ENCODE data around the gene CDKN2D.

The CDKN2D gene

GRCh38 chr19:10568826-10569651 is at the start of gene CDKN2D:
CDKN2D (minus strand) TSS chr19:10568979; CDS start chr19:10568653, 326 bp downstream.
- peak; percentile 98 for DNase-seq (ENCODE audit: low spot score)

- no peak for DNase-seq (ENCODE audit: low spot score)
Observed at GRCh38 chr19:10617409-10618121, 48.8 kb upstream of the CDKN2D start.

- no peak for DNase-seq (ENCODE audit: low spot score)
Observed at GRCh38 chr19:10615429-10616023, 46.7 kb upstream of the CDKN2D start.

- DNase-seq (ENCODE audit: low spot score), result no peak
Observed at GRCh38 chr19:10612499-10613119, 43.8 kb upstream of the CDKN2D start.

- no peak for DNase-seq (ENCODE audit: low spot score)
Observed at GRCh38 chr19:10611907-10612306, 43.1 kb upstream of the CDKN2D start.

DNA sequence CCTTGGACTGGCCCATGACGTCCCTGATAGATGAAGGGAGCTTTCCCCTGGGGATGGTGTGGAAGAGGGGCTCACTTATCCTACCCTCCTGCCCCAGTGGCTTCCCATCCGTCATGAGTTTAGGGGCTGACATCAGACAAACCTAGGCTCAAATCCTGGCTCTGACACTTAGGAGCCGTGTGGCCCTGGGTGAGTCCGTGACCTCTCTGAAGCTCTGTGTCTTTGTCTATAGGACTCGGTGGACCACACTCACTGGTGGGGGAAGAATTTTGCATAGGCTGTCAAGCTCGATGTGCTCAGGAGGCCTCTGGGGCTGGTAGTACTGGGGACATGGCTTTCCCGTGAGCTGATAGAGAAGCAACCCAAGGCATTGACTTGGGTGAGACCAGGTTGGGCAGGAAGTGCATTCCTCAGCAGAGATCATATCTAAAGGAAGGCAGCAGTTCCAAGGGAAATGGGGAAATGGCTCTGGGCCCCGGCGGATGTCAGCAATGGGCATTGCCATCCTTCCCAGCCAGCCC is 35.7 kb upstream of the CDKN2D start:
- DNase-seq (ENCODE audit: low spot score), result peak; percentile 37

- DNase-seq (ENCODE audit: low spot score), result no peak
Observed at GRCh38 chr19:10603873-10604459, 35.2 kb upstream of the CDKN2D start.

DNA sequence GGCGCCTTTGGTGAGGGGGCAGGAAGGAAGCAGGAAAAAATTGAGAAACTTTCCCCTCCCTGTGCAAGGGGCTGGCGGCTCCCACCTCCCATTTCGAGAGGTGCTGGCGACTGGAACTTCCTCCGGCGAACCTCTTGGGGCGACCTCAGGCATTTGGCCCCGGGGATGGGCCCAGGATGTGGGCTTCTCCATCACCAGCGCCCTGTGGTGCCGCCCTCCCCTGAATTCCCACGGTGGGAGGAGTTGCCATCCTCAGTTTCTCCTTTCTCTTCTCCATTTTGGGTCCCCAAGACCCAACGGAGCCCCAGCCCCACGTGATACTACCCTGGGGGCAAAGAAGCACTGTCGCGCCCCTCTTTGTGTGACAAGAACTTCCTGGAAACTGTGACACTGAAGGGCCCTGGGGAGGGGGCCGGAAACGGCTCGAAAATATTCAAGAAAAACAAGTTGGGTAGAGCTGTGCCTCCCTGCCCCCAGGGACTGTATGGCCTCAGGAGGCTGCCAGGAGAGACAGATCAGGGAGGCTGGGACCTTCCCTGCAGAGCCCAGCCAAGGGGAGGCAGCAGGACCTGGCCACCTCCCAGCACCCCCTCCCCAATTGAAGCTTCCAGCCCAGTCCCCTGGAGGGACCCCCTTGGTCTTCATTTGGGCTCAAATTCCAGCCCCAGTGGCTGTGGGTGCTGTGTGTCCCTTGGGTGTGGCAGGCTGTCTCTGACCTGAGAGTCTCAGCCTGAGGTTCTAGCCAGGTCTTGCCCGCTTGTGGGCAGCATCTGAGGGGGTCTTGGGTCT is 34.5 kb upstream of the CDKN2D start:
- DNase-seq (ENCODE audit: low spot score), result peak; percentile 40

- peak; percentile 30 for DNase-seq (ENCODE audit: low spot score)
Observed at GRCh38 chr19:10602330-10603083, 33.7 kb upstream of the CDKN2D start.

DNA sequence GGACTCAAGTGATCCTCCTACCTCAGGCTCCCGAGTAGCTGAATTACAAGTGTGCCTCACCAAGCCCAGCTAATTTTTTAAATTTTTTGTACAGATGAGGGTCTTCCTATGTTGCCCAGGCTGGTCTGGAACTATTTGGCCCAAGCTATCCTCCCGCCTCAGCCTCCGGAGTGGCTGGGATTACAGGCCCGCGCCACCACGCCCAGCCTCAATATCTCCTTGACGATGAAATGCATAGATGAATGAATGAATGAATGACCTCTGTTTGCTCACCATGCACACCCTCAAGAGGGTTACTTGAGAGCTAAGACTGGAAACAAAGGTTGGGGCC is 33.2 kb upstream of the CDKN2D start:
- DNase-seq (ENCODE audit: low spot score), result peak; percentile 65

DNA sequence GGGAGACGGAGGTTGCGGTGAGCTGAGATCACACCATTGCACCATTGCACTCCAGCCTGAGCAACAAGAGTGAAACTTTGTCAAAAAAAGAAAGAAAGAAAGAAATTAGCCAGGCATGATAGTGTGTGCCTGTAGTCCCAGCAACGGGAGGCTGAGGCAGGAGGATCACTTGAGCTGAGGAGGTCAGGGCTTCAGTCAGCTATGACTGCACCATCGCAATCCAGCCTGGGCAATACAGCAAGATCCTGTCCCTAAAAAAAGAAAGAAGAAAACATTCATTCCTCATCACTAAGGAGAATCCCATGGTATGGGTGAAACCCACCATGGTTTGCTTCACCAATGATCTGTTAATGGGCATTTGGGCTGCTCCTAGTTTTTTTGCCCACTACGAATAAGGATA is 31.4 kb upstream of the CDKN2D start:
- DNase-seq (ENCODE audit: low spot score), result no peak

DNA sequence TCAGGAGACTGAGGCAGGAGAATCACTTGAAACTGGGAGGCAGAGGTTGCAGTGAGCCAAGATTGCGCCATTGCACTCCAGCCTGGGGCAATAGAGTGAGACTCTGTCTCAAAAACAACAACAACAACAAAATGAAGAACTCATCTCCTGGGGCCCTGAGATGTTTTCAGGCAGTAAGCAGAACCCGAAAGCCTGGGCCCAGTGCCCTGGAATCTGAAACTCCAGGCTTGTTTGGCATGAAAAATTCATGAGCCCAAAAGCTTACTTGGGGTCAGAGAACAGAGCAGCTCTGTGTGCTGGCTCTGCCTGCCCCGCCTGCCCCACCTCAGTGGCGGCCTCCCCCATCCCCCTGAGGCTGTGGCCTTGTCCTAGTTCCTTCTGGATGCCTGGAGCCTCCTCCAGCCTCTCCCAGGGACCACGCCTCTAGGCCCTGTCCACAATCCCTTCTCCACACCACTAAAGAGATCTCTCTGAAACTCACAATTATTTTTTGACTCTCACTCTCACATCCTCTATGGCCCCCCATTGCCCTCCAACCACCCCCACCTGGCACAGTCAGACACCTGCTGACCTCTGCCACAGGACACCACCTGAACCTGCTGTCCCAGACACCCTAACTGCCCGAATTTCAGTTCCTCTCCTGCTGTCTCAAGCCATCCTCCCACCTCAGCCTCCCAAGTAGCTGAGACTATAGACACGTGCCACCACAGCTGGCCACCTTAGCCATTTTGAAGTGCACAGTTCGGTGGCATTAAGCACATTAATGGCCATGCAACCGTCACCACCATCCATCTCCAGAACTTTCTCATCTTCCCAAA is 25.2 kb upstream of the CDKN2D start:
- DNase-seq (ENCODE audit: low spot score), result no peak

DNA sequence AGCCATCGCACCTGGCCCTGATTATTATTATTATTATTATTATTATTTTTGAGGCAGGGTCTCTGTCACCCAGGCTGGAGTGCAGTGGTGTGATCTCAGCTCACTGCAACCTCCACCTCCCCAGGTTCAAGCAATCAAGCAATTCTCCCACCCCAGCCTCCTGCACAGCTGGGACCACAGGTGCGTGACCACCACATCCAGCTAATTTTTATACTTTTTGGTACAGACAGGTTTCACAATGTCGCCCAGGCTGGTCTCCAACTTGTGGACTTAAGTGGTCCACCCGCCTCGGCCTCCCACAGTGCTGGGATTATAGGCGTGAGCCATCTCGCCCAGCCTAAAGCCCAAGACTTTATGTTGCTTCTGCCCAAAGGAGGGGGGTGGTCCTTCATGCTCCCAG is 24.4 kb upstream of the CDKN2D start:
- no peak for DNase-seq (ENCODE audit: low spot score)

DNA sequence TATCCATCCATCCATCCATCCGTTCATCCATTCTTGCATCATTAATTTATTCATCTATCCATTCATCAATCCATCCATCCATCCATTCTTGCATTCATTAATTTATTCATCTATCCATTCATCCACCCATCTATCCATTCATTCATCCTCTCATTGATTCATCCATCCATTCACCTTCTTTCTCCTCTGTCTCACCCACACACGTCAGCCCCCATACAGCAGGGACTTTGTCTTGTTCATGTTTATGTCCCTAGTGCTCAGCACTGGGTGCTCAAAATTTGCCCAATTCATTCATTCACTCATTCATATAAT is 19.0 kb upstream of the CDKN2D start:
- no peak for DNase-seq (ENCODE audit: low spot score)

DNA sequence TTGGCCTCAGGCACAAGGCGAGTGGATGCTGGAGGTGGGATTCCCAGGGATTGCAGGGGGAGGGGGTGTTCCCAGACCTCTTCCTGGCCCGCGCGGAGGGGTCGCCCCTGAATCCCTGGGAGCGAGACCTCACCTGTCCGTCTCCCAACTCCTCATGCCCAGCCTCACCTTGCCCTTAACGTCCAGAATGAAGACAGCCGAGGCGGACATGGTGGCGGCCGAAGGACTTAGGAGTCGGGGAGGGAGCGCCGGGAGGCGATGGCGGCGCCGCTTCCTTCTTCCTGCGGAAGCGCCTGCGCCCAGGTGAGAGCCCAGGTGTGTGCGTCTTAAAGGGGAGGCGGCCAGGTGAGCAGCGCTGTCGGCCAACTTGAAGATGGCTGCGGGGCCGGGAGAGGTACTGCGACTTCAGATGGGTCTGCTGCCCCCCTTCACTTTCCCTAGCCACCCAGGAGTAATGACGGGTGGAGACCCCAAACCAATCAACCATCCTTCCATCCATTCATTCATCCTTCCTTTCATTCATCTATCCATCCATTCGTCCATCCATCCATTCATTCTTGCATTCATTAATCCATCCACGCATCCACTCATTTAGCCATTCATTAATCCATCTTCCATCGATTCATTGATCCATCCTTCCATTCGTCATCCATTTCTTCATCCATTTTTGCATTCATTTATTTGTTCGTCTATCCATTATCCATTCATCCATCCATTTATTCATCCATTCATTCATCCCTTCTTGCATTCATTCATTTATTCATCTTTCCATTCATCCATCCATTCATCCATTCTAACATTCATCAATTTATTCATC is 18.5 kb upstream of the CDKN2D start, which contains the start of gene AP1M2:
Gene AP1M2, minus strand, starts transcription at position 291 of the 817 bp plus-strand sequence. Its CDS starts 81 bp downstream, at position 210.
- no peak for DNase-seq (ENCODE audit: low spot score)

GRCh38 chr19:10586396-10586795 is 17.6 kb upstream of the CDKN2D start:
- DNase-seq (ENCODE audit: low spot score), result no peak

GRCh38 chr19:10583036-10583776 is 14.4 kb upstream of the CDKN2D start:
- no peak for DNase-seq (ENCODE audit: low spot score)

- DNase-seq (ENCODE audit: low spot score), result no peak
Observed at GRCh38 chr19:10582091-10582490, 13.3 kb upstream of the CDKN2D start.

All from kidney capillary endothelial cell (primary cell).